Ishikawa (cell line): ENCODE data around the gene FAT2.

Source experiments
- CEBPB ChIP-seq: IDR thresholded peaks from 2 replicates; pipeline ENCODE4 v1.6.1; 2012
- CREB1 ChIP-seq: IDR thresholded peaks from 2 replicates; pipeline ENCODE4 v1.6.1; 2012; ENCODE audit warnings: low read depth
- EGR1 ChIP-seq: IDR thresholded peaks from 2 replicates; pipeline ENCODE4 v1.6.1; 2012
- EP300 ChIP-seq: IDR thresholded peaks from 2 replicates; pipeline ENCODE4 v1.6.1; 2012; ENCODE audit warnings: borderline replicate concordance
- FOXM1 ChIP-seq: IDR thresholded peaks from 2 replicates; pipeline ENCODE4 v1.6.1; 2012; ENCODE audit warnings: low read depth, borderline replicate concordance
- MAX ChIP-seq: IDR thresholded peaks from 2 replicates; pipeline ENCODE4 v1.6.1; 2012
- NFIC ChIP-seq: IDR thresholded peaks from 2 replicates; pipeline ENCODE4 v1.6.1; 2012
- RAD21 ChIP-seq: IDR thresholded peaks from 2 replicates; pipeline ENCODE4 v1.6.1; 2012; ENCODE audit warnings: low read depth
- REST ChIP-seq: IDR thresholded peaks from 2 replicates; pipeline ENCODE4 v1.6.1; 2012; ENCODE audit warnings: low read depth, mild to moderate bottlenecking
- TAF1 ChIP-seq: IDR thresholded peaks from 2 replicates; pipeline ENCODE4 v1.6.1; 2012; ENCODE audit warnings: low read depth, mild to moderate bottlenecking
- TCF12 ChIP-seq: IDR thresholded peaks from 2 replicates; pipeline ENCODE4 v1.6.1; 2012; ENCODE audit warnings: low read depth
- TEAD4 ChIP-seq: IDR thresholded peaks from 2 replicates; pipeline ENCODE4 v1.6.1; 2012
- USF1 ChIP-seq: IDR thresholded peaks from 2 replicates; pipeline ENCODE4 v1.6.1; 2012
- YY1 ChIP-seq: IDR thresholded peaks from 2 replicates; pipeline ENCODE4 v1.6.1; 2012; ENCODE audit warnings: low read depth
- ZBTB7A ChIP-seq: IDR thresholded peaks from 2 replicates; pipeline ENCODE4 v1.6.1; 2012; ENCODE audit warnings: low read depth

Gene FAT2

GRCh38 chr5:151625285-151625684 is 34.2 kb upstream of the FAT2 start:
- TF ChIP-seq TCF12 (no peak), TAF1 (no peak), NFIC (no peak), RAD21 (no peak), ZBTB7A (no peak), CEBPB (no peak), REST (no peak), MAX (no peak)

GRCh38 chr5:151624476-151624875 is 33.3 kb upstream of the FAT2 start:
- no peak for TF ChIP-seq MAX
- no peak for TF ChIP-seq EGR1

GRCh38 chr5:151622367-151623088 is 31.4 kb upstream of the FAT2 start:
- TF ChIP-seq USF1 (peak; percentile 72), YY1 (no peak), EGR1 (no peak), EP300 (peak; percentile 20; the same call in 1 of the 2 replicates), MAX (peak; percentile 75), TCF12 (no peak)

- TF ChIP-seq NFIC (no peak), YY1 (no peak)
Measured at GRCh38 chr5:151620461-151620840, 29.3 kb upstream of the FAT2 start.

- TF ChIP-seq EP300 (peak; percentile 100), REST (peak; percentile 9; the same call in 1 of the 2 replicates), EGR1 (peak; percentile 76), ZBTB7A (peak; percentile 84), CEBPB (peak; percentile 70), NFIC (peak; percentile 99), TEAD4 (peak; percentile 98), USF1 (peak; percentile 5; the same call in 1 of the 2 replicates), CREB1 (no peak), MAX (peak; percentile 61; the same call in 1 of the 2 replicates), TAF1 (0 out of 2 replicates have a peak, but pooled peaks have one; percentile 56), FOXM1 (peak; percentile 100), YY1 (peak; percentile 73), RAD21 (peak; percentile 29; the same call in 1 of the 2 replicates), TCF12 (peak; percentile 100)
Measured at GRCh38 chr5:151619812-151620460, 28.8 kb upstream of the FAT2 start.

GRCh38 chr5:151618907-151619306 is 27.8 kb upstream of the FAT2 start:
- TF ChIP-seq NFIC (peak; percentile 51; the same call in 1 of the 2 replicates), TCF12 (peak; percentile 38; the same call in 1 of the 2 replicates), TEAD4 (no peak), EP300 (peak; percentile 64), REST (no peak), CREB1 (no peak), CEBPB (no peak), YY1 (no peak), ZBTB7A (no peak), USF1 (no peak), FOXM1 (peak; percentile 53; the same call in 1 of the 2 replicates), RAD21 (no peak), EGR1 (no peak), MAX (no peak; the same call in 1 of the 2 replicates), TAF1 (no peak)
